BE2C (cell line): Measurements from ENCODE around the gene MED6.
A peak's percentile ranks its signal among the peaks of the same experiment; 100 is the strongest.

Source experiments
- DNase-seq: peaks from one replicate; pipeline ENCODE4 v3.0.0-alpha.2; 2020
- H3K27me3 ChIP-seq: fragments of 250-450 bp; sonication (Bioruptor Pico); 2 replicates; pipeline ENCODE4 v1.5.1; 2020; ENCODE audit warnings: mild to moderate bottlenecking
- H3K36me3 ChIP-seq: fragments of 250-450 bp; sonication (Bioruptor Pico); 2 replicates; pipeline ENCODE4 v1.5.1; 2020; ENCODE audit warnings: mild to moderate bottlenecking
- H3K4me1 ChIP-seq: fragments of 250-450 bp; sonication (Bioruptor Pico); 2 replicates; pipeline ENCODE4 v1.5.1; 2020
- H3K4me3 ChIP-seq: 2 replicates; pipeline ENCODE4 v1.5.1; 2011; ENCODE audit warnings: low read depth, low read length
- H3K9me3 ChIP-seq: fragments of 250-450 bp; sonication (Bioruptor Pico); 2 replicates; pipeline ENCODE4 v1.5.1; 2020
- TF ChIP-seq, protein P1 (sequence below): IDR thresholded peaks from 2 replicates; pipeline ENCODE4 v1.5.1; 2012; ENCODE audit warnings: mild to moderate bottlenecking, low read depth, low read length

MED6 gene

DNA sequence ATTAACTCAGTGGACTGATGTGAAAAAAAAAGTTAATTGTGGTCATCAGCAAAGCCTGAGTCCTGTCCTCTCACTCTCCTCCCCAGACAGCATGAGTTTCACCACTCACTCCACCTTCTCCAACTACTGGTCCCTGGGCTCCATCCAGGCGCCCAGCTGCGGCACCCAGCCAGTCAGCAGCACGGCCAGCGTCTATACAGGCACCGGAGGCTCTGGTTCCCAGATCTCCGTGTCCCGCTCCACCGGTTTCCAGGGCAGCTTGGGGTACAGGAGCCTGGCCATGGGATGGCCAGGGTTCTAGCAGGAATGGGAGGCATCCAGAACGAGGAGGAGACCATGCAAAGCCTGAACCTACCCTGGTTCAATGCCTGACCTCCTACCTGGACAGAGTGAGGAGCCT lies 6.0 kb downstream of the MED6 start:
- TF ChIP-seq, protein P1, sequence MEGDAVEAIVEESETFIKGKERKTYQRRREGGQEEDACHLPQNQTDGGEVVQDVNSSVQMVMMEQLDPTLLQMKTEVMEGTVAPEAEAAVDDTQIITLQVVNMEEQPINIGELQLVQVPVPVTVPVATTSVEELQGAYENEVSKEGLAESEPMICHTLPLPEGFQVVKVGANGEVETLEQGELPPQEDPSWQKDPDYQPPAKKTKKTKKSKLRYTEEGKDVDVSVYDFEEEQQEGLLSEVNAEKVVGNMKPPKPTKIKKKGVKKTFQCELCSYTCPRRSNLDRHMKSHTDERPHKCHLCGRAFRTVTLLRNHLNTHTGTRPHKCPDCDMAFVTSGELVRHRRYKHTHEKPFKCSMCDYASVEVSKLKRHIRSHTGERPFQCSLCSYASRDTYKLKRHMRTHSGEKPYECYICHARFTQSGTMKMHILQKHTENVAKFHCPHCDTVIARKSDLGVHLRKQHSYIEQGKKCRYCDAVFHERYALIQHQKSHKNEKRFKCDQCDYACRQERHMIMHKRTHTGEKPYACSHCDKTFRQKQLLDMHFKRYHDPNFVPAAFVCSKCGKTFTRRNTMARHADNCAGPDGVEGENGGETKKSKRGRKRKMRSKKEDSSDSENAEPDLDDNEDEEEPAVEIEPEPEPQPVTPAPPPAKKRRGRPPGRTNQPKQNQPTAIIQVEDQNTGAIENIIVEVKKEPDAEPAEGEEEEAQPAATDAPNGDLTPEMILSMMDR: no peak
- H3K36me3 ChIP-seq: peaks cover 53% of the 10 kb centered on the region

DNA sequence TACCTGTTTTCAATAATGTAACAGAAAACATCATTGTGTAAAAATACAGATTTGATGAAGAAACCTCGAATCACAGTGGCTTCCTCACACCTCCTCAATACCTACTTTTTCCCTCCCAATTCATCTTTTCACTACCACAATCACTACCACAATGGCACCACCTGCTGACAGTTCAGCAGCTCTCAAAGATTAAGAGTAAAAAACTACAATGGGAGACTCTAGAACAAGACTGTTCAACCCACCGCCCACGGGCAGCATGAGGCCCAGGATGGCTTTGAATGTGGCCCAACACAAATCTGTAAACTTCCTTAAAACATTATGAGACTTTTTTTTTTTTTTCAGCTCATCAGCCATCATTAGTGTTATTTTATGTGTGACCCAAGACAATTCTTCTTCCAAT lies 15.2 kb downstream of the MED6 start:
- DNase-seq: no peak
- no peaks in the 10 kb centered on the region for H3K4me1 ChIP-seq
- H3K9me3 ChIP-seq: no peaks in the 10 kb centered on the region
- no peak overlapping the region for H3K4me3 ChIP-seq
- peaks cover 48% of the 10 kb centered on the region for H3K36me3 ChIP-seq
- no peaks in the 10 kb centered on the region for H3K27me3 ChIP-seq
- TF ChIP-seq, protein P1: 0 out of 2 replicates have a peak, but pooled peaks have one; percentile 20

More for the DNA sequence above, 6.0 kb downstream of the MED6 start:
- H3K4me3 ChIP-seq: no peak overlapping the region
- no peak for DNase-seq
- H3K9me3 ChIP-seq: no peaks in the 10 kb centered on the region
- no peaks in the 10 kb centered on the region for H3K27me3 ChIP-seq
- no peaks in the 10 kb centered on the region for H3K4me1 ChIP-seq

DNA sequence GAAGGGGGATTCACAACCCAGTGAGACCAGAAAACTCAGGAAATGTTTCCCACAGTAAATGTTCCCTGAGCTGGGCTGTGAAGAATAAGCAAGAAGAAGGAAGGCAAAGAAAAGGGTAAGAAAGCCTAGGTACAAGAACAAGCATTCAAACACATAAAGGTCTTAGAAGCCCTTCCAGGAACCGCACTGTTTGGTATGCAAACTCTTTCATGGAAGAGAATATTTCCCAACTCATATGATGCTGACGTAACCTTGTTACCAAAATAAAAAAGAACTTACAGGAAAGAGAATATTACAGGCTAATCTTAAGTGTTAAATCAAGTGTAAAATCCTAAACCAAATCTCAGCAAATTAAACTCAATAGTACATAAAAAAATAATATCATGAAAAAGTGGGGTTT lies 23.6 kb downstream of the MED6 start:
- no peak overlapping the region for H3K4me3 ChIP-seq
- DNase-seq: no peak
- H3K9me3 ChIP-seq: 0 out of 2 replicates have a peak, but pooled peaks cover 2% of the 10 kb centered on the region
- TF ChIP-seq, protein P1: no peak
- no peaks in the 10 kb centered on the region for H3K4me1 ChIP-seq
- no peaks in the 10 kb centered on the region for H3K27me3 ChIP-seq
- H3K36me3 ChIP-seq: peaks cover 16% of the 10 kb centered on the region

DNA sequence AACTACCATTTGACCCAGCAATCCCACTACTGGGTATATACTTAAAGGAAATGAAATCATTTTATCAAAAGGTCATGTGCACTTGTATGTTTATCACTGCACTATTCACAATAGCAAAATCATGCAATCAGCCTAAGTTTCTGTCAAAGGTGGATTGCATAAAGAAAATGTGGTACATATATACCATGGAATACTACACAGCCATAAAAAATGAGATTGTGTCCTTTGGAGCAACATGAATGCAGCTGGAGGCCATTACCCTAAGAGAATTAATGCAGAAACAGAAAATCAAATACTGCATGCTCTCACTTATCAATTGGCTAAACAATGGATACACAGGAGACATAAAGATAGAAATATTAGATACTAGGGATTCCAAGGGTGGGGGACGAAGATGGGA lies 27.4 kb downstream of the MED6 start:
- TF ChIP-seq, protein P1: no peak
- Histone ChIP-seq H3K9me3 (0 out of 2 replicates have a peak, but pooled peaks cover 3% of the 10 kb centered on the region), H3K36me3 (no peaks in the 10 kb centered on the region; the same call in none of the 2 replicates), H3K4me1 (no peaks in the 10 kb centered on the region), H3K4me3 (no peak overlapping the region), H3K27me3 (no peaks in the 10 kb centered on the region)
- no peak for DNase-seq

DNA sequence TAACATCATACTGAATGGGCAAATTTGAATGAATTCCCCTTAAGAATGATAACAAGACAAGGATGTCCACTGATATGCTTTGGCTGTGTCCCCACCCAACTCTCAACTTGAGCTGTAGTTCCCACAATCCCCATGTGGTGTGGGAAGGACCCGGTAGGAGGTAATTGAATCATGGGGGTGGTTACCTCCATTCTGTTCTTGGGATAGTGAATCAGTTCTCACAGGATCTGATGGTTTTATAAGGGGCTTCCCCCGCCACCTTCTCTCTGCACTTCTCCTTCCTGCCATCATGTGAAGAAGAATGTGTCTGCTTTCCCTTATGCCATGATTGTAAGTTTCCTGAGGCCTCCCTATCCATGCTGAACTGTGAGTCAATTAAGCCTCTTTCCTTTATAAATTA lies 29.3 kb downstream of the MED6 start:
- 0 out of 2 replicates have a peak, but pooled peaks cover 4% of the 10 kb centered on the region for H3K9me3 ChIP-seq
- no peaks in the 10 kb centered on the region for H3K27me3 ChIP-seq
- no peaks in the 10 kb centered on the region for H3K4me1 ChIP-seq
- TF ChIP-seq, protein P1: no peak
- H3K4me3 ChIP-seq: no peak overlapping the region
- DNase-seq: no peak
- no peaks in the 10 kb centered on the region; the same call in none of the 2 replicates for H3K36me3 ChIP-seq

DNA sequence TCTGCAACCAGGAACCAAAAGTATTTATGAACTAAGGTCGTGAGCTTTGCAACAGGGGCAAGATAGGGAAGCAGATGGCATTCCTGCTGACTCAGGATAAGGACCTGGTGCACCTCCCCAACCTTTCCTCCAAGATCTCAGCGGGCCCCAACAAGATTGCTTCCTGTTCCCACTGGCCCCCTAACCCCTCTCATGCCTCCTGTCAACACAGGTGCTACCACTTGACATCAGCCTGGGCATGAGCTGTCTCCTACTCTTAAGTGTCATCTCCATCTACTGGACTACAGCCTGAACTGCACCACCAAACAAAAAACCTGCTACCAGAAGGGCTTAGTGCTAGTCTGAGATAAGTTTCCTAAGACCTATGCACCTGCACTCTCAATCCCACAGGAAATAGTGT lies 32.7 kb downstream of the MED6 start:
- Histone ChIP-seq H3K4me1 (no peaks in the 10 kb centered on the region), H3K4me3 (no peak overlapping the region), H3K9me3 (peaks cover 2% of the 10 kb centered on the region; the same call in 1 of the 2 replicates), H3K27me3 (no peaks in the 10 kb centered on the region), H3K36me3 (peaks cover 10% of the 10 kb centered on the region; the same call in 1 of the 2 replicates)
- TF ChIP-seq, protein P1: peak; percentile 77
- peak; percentile 30 for DNase-seq
